CD4-positive, alpha-beta T cell treated with Interleukin-4 for 4 hours (primary cell): ENCODE data around the gene LYPD1.
"Not testable (repeated sequence)": the region's sequence is repeated elsewhere in the genome, so short reads cannot be mapped to it uniquely, and the experiment has no call there.

Experiments used
- DNase-seq: peaks from one replicate; pipeline ENCODE4 v3.0.0-alpha.2; 2020

The LYPD1 gene, protein sequence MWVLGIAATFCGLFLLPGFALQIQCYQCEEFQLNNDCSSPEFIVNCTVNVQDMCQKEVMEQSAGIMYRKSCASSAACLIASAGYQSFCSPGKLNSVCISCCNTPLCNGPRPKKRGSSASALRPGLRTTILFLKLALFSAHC

DNA sequence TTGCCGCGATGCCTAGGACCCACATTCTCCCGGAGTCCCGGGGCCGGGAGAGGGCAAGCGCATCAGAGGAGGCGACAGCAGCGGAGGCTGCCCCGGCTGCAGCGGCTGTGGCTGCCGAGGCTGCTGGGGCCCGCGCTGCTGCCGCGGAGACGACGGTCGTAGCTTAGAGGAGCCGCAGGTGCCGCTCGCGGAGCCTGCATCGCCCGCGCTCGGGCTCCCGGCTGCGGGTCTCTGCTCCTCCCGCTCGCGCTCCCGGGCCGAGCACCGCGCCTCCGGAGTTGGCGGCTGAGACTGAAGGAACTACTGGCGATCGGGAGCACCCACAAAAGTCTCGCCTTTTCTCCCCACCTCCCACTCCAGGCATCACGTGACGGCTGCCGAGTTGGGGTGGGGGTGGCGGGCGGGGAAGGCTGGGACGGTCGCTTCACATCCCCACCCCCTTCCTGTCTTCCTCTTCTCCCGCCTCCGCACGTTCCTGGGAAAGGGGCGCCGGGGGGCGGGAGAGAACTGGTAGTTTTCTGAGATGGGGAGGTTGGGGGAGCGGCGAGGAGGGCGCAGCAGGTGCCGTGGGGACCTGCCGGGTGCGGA is at the start of gene LYPD1:
Gene LYPD1 (minus strand): TSS at position 298 of the 588 bp plus-strand sequence. CDS start 273 bp downstream, at position 25.
- no peak for DNase-seq

DNA sequence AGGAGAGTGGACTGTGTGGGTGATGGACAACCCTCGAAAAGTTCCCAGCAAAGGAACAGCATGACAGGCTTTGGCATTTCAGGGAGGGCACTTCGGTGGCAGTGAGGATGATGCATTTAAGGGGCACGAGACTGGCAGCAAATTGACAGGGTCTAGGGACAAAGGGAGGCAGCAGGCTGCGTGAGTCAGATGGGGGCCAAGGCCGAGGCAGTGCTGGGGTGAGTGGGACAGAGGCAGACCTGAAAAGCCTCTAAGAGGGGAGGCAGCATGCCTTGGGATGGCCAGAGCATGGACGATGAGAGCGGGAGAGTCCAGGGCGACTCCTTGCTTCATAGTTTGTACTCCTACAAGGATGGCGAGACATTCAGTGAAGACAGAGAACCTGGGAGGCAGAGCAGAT is 49.5 kb upstream of the LYPD1 start:
- DNase-seq, result no peak

DNA sequence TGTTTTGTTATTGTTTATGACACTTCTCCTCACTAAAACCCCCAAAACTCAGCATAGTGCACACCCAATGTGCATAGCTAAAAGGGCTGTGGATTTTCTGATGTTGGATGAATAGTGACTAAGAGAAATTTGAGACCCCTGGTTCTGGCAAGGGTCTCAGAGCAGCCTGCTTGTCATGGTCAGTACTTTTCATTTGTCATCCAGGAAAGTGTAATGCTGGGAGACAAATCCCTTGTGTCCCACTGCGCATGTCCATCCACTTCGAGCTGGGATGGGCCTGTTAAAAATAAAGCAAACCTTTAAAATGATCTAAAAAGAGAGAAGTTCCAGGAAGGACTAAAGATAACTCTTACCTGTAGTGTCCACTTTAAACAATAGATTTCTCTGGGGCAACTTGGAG is 46.9 kb upstream of the LYPD1 start:
- no peak for DNase-seq

DNA sequence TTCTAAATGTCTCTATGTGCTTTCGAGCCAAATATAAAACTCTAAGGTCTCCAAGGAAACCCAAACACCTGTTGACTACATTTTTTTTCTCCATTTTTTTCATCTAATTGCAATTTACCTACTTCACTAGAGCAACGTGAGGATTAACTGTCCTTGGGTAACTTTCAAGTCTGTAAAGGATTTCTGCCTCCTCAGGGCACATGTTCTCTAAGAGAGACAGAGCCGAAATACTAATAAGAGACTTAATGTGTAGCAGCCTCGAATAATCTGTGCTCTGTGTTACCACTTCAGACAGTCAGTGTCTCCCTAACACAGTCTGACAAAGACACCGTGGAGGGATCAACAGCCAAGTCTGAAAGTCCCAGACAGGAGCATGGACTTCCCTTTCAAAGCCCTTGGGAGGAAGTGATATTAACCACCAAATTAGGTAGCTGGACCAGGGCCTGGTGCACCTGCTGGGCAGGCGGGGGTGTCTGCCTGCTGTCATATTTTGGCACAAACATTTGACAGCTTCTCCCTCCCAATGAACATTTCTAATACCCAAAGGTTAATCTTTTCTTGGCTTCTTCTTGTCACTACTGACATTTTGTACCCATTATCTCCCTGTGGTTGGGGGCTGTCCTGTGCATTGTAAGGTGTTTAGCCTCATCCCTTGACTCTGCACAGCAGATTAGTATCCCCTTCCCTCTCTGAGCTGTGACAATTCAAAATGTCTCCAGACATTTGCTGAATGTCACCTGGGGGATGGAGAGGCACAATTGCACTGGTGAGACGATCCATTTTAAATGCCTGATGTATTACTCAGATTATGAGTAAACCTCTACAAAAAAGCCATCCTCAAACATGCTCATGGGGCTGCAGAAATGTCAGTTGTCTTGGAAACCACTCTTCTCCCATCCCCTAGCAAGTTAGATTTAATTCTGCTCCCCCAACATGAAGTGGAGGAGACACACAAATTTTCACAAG is 45.7 kb upstream of the LYPD1 start:
- DNase-seq, result no peak

DNA sequence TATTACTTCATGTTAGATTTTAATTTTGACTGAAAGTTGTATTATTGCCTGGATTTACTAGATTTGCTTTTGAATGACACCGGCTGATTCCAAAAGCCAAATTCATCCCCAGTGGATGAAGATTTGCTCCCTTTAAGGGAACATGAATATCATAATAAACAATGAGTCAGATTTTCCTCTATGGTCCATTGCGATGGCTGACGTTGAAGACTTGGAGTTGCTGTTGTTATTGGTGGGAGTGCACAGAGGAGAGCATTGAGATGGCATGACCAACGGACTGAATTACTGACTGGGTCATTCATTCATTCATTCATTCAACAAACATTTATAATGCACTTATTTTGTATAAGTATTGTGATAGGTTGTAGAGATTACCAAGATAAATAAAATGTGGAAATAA is 33.4 kb upstream of the LYPD1 start:
- DNase-seq, result no peak

DNA sequence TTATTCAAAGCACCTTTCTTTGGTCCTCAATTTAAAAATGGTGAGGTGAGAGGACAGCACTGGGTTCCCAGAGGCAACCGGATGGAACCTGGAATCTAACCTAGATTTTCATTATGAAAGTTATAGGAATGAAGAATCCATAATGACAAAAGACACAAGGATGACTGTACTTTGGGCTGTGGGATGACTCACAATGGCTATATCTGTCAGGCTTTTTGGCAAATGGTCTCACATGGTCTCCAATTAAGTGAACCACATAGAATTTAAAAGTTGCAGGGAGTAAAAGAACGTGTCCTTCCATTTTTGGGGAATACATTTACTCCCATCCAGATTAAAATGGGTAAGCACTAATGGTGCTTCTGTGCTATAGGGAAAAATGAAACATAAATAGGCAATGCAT is 31.8 kb upstream of the LYPD1 start:
- DNase-seq, result no peak

DNA sequence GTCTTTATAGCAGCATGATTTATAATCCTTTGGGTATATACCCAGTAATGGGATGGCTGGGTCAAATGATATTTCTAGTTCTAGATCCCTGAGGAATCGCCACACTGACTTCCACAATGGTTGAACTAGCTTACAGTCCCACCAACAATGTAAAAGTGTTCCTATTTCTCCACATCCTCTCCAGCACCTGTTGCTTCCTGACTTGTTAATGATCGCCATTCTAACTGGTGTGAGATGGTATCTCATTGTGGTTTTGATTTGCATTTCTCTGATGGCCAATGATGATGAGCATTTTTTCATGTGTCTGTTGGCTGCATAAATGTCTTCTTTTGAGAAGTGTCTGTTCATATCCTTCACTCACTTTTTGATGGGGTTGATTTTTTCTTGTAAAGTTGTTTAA is 29.8 kb upstream of the LYPD1 start:
- DNase-seq, result not testable (repeated sequence)

DNA sequence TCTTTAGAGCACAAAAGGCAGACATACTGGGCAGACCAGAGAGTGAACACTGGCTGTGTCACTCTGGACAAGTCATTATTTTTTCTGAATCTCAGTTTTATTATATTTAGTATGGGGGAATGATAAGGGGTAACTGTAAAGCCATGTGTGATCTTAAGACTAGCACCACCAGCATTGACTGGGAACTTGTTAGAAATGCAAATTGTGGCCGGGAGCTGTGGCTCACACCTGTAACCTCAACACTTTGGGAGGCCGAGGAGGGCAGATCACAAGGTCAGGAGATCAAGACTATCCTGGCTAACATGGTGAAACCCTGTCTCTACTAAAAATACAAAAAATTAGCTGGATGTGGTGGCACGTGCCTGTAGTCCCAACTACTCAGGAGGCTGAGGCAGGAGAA is 28.3 kb upstream of the LYPD1 start:
- DNase-seq, result not testable (repeated sequence)

DNA sequence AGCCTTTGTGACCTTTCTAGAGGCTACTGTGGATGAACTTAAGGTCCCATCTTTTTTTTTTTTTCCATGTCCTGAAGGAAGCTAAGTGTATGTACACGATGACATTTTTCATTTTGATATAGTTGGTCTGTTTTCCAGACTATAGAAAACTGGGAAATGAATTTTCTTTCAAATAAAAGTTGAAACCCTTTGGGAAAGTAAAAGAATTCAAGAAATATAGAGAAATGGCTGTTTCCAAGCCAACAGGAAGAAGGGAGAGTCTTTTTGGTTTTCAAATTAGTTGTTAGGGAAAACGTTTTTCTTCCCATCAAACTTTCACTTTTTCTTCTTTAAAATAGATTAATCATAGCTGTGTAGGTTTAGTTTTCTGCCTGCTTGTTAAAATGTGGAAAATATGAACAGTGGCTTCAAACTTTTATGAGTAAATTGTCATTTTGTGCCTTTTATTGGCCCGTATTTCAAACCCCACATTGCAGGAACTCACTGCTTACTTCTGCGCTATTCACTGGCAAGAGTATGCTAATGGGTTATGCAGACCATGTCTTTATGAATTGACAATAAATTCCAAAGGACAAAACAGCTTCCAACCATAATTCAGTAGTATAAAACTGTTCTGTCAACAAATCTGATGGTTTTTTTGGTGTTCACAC is 27.7 kb upstream of the LYPD1 start:
- DNase-seq, result no peak

DNA sequence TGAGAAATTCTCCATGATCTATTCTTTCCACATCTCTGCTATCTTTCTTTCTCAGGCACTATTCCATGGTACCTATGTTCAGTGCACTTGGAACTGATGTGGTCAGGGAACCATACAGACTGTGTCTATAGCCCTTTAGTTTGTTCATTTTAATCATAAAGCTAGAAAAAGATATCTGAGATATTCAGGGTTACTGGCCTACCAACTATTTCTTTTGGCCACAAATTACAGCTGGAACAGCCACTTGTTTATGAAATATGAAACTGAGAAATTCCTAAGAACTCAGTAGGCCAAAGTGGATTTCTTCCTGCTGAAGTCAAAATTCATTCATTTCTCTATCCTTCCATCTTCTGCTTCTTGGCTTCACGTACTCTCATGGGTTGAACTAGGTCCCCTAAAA is 22.8 kb upstream of the LYPD1 start:
- no peak for DNase-seq

DNA sequence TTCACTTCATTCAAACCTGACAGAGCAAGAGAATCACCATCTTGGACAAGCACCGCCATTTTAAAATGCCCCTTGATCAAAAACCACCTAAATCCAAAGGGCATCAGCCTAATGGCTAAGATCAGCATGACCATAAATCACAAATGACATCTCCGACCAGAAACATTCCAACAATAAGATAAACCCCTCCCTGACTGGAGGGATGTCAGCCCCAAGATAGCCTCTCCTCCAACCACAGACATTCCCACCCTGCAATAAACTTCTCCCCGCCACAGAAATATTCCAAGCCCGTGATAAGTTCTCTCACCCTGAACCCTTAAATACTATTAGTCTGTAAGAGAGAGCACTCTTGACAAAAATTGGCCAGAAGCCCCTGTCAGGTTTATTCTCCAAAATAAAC is 21.6 kb upstream of the LYPD1 start:
- no peak for DNase-seq

DNA sequence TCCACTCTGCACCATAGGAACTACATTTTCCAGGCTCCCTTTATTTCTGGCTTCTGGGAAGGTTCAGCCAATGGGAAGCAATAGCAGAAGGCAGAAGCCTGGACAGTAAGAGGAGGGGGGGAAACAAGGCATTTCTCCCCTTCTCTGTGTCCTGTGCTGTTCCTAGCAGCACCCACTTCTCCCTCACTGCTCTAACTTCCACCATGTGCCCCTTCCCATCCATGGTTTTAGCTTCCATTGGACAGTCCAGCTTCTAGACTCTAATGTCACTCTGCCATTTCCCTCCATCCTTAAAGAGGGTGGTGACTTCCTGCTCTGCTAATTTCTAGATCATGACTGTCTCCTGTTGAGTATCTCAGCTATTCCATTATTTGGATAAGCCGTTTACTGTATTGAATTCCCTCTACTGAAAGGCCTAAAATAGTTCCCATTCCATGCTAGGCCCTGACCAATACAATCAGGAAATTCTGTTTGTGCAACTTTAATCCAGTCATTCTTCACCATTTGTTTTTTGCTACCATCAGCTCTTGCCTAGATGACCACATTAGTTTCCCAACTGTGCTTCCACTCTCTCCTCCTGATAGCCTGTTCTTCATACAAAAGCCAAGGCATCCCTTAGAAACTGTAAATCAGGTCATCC is 20.8 kb upstream of the LYPD1 start:
- DNase-seq, result no peak

DNA sequence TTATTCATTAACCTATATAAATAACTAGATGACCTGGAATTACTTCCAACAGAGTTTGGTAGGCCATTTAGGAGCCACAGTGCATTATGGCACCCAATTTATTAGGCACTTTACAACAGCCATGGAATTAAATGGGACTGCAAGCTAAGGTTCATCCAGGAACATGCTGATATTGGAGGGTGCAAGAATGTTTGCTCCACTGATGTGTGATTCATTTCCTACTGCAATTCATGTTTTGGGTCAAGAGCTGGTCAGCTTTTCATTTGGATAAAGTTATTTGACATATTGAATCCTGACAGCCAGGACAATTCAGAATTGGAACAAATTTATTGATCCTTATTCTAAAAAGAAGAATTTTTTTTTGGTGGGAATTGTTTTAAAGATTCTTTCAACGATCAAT is 11.8 kb upstream of the LYPD1 start:
- no peak for DNase-seq

DNA sequence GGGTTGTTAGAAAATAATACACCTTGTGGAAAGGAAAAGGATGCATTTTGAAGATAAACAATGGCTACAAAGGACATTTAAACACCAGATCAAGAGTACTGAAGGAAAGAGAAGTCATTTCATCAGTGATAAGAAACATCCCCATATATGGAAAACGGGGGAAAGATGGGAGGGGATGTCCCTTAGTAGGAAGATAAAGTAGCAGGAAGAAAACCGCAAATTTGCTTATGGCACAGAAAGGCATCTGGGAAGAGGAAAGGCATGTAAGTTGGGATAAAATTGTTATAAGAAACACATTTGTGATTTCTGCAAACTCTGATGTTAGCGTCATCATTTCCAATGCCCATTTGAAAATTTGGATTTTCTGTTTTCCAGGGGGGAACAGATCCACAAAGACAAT is 10.5 kb upstream of the LYPD1 start:
- DNase-seq, result no peak

DNA sequence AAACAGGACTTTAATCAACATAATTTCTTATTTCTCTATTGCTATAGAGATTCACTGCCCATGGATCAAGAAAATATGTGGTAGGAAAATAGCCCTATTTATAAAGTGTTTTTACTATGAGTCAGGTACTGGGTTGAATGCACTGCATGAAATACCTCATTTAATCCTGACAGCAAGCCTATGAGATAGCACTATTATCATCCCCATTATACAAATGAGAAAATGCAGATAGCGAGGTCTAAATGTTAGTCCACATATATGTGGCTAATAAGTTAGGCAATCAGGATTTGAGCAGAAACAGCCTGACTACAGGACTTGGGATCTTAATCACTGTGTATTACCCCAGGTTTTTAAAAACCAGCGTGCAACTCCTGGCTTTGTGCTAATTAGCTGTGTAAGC is 8.5 kb upstream of the LYPD1 start:
- no peak for DNase-seq

DNA sequence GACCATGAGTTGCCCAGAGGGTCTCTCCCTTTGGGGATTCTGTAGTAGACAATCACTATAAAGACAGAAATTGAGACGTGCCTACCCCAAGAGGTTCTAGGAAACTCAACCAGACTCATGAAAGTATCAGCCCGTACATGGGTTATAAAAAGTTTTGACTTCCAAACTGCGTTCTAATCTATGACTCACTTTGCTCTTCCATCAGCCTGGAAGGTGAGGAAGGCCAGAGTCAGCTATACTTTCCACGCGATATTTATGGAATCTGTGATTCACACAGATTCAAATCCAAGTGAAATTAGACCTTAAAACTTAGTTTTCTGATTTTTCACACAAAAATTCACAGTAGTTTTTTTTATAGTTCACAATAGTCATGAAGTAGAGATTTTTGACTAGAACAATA is 7.7 kb upstream of the LYPD1 start:
- no peak for DNase-seq

DNA sequence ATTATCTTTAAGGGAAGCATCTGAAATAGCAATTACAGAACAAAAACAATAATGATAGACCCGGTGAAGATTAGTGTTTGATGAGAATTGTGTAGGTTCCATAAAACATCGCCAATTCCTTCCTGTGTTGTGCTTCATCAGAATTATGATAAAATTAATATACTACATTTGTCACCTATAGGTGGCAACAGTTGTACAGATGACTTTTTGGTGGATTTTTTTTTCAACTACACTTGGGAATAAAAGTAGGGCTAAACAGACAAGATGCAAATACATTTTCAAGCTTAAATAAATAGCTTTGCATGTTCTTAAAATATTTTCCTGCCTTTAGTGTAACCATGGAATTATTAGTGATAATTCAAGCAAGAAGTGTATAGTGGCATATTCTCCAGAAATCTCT is 7.0 kb upstream of the LYPD1 start:
- no peak for DNase-seq

DNA sequence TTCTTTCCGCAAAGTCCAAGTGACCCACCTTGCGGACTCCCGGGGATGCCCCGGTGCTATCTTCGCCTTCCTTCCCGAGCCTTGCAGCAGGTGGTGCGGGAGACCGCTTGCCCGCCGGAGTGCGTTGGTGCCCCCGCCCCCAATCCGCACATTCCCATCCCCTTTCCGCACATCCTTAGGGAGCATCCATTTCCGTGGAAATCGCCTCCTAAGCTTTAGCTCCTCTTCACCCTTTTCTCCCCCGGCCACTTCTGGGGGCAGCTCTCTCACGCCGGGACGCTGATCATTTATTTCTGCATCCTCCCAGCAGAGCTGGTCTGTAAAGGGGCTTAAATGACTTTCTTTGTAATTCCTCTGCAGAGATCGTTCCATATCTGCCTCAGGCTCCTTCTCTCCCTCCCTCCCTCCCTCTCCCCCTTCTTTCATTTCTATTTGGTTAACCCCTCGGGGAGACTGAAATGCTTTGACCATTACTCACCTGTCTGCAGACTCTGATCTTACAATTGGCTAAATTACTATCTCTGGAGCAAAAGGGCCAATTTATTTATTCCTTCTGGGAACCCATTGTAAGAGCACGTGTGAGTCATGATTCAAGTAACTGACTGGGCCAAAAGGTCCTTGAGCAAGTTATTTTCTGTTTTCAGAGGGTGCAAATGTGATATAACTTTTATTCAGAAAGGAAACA is 1.3 kb upstream of the LYPD1 start:
- no peak for DNase-seq

DNA sequence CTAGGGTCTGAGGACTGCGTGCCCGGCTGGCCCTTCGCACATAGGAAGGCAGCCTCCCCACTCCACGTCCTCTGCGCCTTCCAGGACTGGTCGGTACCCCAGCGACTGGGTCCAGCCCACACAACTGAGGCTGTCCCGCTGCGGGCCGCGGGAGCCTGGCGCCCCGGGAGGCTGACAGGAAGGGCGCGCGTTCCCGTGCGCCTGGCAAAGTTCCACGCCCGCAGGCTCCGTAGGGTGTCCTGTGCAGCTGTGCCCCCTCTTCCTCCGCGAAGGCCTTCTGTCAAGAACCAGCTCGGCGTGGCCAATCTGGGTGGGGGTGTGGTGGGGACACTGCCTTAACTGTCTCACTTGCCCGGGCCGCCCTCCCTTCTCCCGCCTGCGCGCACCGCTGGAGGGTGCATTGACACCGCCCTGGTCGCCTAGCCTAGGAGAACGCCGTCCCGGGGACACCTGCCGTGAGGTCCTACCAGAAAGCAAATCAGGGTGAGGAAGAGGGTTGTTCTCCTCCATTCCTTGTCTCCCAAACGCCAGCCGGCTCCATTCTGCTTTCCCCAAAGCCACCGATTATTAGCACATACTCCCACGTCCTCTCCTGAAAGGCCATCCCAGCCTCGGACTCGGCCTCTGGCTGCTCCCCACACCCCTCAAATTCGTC is 618 bp upstream of the LYPD1 start:
- no peak for DNase-seq

DNA sequence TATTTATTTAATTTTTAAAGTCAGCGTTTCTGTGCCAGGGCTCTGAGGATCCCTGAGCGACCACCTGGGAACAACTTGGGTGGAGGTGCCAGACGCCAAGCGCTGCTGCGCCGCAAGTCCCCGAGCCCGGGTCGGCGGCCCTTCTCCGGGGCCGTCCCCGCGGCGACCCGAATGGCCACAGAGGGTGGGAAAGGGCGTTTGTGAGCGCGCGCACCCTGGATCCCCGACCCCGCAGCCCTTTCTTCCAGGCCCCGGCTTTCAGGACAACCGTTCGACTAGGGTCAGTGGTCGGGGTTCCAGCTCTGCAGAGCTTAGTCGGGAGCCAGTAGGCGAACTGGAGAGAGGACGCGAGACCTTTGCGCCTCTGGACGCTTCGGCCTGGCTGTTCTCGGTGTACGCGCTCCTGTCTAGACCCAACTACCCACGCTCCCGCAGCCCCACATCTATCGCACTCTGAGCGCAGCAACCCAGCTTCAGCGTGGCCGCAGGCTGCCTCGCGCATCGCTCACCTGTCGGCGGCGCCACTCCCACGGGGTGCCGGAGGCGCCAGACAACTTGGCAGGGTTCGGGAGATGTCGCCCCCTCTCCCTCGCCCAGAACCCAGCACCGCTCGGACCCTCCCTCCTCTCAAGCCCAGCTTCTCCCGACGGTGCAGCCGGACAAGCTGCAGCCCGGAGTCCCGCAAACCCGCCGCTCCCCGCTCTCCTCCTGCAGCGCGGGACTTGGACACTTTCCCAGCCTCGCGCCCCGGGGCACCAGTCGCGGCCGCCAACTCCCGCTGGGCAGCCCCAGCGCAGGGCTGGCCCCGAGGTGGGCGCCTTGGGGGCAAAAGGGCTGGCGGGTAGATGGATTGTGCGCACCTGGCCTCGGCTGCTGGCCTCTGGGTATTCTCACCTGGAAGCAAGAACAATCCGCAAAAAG is 758 bp downstream of the LYPD1 start:
- DNase-seq, result no peak
